GM18505 (cell line): ENCODE data around the gene BCO1.

Source experiments
- ATAC-seq: cut with Tn5 transposase; IDR thresholded peaks from one replicate; pipeline ENCODE4 v1.9.1; 2021; ENCODE audit not compliant: unreplicated experiment
- POLR2A ChIP-seq: IDR thresholded peaks from 4 replicates; pipeline ENCODE4 v1.6.1; 2011; ENCODE audit warnings: borderline replicate concordance; ENCODE audit not compliant: insufficient read depth, insufficient read length; ENCODE audit errors: extremely low read depth

The BCO1 gene, protein sequence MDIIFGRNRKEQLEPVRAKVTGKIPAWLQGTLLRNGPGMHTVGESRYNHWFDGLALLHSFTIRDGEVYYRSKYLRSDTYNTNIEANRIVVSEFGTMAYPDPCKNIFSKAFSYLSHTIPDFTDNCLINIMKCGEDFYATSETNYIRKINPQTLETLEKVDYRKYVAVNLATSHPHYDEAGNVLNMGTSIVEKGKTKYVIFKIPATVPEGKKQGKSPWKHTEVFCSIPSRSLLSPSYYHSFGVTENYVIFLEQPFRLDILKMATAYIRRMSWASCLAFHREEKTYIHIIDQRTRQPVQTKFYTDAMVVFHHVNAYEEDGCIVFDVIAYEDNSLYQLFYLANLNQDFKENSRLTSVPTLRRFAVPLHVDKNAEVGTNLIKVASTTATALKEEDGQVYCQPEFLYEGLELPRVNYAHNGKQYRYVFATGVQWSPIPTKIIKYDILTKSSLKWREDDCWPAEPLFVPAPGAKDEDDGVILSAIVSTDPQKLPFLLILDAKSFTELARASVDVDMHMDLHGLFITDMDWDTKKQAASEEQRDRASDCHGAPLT

DNA sequence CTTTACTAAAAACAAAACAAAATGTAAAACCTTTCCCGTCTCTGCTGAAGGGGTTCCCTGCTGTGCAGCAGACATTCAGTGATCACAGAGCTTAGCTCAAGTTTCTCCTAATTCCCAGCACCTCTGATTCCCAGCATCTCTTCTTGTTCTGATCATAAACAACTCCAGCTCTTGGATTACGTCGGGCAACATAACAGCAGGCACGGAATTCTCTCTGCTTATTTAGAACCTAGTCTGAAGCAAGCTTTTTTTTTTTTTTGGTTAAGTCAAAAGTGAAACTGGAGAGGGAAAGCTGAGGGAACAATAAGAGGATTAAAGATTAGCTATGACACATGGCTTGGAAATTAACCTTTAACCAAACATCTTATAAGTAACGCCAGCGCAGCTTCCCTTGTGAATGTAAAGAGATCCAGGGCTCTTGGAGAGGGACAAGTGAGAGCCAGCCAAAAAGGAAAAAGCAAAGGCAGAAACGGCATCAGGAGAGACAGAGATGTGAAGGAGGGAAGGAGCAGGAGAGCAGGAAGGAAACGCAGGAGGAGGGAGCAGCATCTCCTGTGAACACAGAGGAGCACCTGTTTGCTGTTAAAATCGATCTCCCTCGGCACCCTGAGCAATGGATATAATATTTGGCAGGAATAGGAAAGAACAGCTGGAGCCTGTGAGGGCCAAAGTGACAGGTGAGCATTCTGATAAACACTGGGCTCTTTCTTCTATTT is at the start of gene BCO1:
Gene BCO1, plus strand, starts transcription at position 394 of the 716 bp plus-strand sequence. Its CDS starts 220 bp downstream, at position 614.
- TF ChIP-seq POLR2A = no peak
- ATAC-seq = no peak

DNA sequence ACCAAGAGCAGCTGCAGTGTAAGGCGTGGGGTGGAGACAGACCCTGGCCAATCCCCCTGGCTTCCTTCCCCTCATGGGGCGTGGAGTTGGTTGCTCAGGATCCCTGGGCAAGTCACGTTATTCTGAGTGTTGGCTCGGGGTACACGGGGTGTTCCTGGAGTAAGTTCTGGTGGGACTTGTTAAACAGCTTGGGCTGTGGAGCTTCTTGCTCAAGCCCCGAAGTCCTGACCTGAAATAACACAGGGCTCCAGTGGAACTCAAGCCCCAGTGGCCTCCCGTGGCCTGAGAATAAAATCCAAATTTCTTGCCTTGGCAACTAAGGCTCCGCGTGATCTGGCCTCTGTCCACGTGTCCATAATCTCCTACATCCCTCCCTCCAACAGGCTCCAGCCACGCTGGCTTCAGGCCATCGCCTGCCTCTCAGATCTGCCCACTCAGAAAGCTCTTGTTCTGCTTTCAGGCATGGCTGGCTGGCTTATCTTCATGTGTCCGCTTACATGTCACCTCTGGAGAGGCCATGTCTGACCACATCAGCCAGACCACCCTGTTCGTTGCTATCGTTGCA is 49.3 kb upstream of the BCO1 start:
- no peak for TF ChIP-seq POLR2A
- no peak for ATAC-seq

DNA sequence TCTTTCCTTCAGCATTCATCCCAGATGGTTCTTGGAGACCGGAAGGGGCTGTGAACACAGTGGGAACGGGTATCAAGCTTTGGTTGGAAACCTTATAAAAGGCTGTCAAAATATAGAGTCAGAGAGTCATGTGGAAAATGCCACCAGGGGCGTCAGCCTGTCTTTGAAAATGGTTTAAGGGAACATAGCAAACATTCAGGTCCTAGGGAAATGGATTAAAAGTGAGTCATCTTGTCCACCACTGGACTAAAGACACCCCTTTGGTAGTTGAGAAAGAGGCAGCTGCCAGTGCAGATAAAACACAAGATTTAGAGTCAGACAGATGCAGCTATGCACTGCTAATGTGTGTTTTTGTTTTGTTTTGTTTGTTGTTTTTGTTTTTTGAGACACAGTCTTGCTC is 47.8 kb upstream of the BCO1 start:
- TF ChIP-seq POLR2A = no peak
- ATAC-seq = no peak

- no peak for ATAC-seq
- TF ChIP-seq POLR2A = no peak
Measured at GRCh38 chr16:81195885-81196534, 42.5 kb upstream of the BCO1 start.

DNA sequence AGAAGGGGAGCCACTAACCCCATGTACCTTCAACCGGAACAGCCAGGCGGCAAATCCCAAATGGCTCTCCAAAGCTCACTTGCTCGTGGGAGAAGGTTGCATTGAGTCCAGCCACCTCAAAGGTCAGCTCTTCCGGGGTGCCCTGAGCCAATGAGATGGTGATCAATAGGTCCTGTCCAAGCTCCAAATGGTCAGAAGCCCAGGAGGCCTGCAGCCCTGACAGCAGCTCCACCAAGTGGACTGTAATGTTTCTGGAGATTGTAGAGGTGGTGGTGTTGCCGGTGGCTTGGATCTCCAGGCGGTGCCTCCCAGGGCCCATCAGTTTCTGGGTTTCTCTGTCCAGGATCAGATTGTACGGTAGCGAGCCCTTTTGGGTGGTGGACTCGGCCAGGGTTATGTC is 39.9 kb upstream of the BCO1 start:
- no peak for ATAC-seq

GRCh38 chr16:81201267-81201666 is 37.2 kb upstream of the BCO1 start:
- no peak for TF ChIP-seq POLR2A
- no peak for ATAC-seq

More for the DNA sequence above, 39.9 kb upstream of the BCO1 start:
- TF ChIP-seq POLR2A = no peak

DNA sequence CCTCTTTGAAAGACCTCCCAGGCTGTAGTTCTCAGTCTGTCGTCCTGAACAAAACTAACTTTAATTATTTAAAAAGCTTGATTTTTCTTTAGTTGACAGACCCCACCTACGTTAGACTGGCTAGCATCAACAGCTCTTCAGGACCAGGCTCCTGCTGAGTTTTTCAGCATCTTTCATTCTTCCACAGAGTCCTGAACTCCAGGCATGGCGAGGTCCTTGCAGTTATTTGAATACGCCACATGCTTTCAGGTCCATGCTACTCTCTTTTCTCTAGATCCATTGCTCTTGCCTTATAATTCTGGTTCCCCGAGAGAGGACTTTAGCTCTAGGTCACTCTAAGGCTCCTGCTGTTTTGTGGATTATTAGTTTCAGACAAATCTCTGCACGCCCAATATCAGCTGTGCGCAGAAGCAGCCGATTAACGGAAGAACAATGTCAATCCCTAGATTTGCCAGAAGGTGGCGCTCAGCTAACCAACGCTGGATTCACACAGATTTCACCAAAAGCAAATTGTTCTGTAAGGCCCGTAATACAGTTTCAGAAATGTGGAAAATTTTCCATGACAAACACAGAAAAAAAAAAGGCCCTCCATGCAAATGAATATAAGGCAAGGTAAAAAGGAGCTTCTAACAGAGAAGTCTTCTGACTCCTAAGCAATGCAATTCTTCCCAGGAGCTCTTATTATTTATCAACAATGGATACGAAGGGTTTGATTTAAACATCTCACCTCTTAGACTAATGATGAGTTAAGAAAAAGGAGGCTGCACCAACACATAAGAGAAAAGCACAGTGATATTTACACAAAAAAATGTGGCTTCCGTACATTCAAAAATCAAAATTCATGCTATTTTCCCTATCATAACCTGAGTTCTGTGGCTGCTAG is 33.5 kb upstream of the BCO1 start:
- no peak for TF ChIP-seq POLR2A
- no peak for ATAC-seq

DNA sequence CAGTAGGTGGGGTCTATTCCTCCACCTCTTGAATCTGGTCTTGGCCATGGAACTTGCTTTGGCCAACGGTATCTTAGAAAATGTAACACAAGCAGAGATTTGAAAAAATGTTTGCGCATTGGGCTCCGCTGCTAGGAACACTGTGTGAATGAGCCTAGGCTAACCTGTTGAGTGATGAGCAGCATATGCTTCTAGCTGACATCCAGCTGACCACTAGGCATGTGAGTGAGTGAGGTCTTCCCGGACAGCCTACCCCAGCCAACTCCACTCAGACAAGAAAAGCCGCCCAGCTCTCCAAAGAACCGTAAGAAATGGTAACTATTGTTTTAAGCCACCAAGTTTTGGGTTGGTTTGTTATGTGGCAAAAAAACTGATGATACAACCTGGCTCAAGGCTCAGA is 31.4 kb upstream of the BCO1 start:
- TF ChIP-seq POLR2A = no peak
- no peak for ATAC-seq

DNA sequence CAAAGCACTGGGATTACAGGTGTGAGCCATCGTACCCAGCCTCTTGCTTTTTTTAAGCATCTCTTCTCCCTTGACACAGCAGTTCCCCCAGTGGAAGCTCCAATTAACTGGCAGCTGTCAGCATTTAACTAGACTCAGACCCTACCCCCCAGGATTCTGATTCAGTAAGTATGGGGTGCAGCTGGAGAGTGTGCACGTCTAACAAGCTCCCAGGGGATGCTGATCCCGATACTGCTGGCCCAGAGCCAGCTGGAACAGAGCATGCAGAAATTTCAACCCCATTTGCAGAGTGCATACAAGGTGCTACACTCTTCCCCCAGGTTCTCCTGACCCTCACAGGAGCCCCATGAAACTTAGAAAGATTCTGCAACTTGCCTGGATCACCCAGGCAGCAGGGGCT is 27.7 kb upstream of the BCO1 start:
- no peak for TF ChIP-seq POLR2A
- no peak for ATAC-seq

GRCh38 chr16:81212830-81213465 is 25.5 kb upstream of the BCO1 start:
- ATAC-seq = no peak
- TF ChIP-seq POLR2A = no peak

DNA sequence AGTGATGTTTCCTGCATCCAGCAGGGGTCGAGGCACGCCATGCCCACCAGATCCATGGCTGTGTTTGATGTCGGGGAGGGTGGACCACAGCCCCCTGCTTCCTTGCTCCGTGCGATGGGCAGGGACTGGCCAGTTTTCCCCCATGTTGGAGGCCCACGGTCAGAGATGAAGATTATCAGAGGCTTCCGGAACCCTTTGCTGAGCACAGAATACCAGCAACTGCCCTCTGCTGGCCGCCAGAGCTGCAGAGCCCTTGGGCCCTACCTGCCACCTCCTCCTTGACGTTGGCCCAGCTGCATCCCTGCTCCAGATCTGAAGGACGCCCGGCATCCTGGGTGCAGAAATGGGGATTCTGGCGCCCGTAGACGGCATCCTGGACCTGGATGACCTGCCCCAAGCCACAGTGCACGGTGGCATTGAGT is 23.7 kb upstream of the BCO1 start:
- no peak for ATAC-seq

GRCh38 chr16:81216114-81216513 is 22.4 kb upstream of the BCO1 start:
- ATAC-seq = no peak
- TF ChIP-seq POLR2A = no peak

More for the DNA sequence above, 23.7 kb upstream of the BCO1 start:
- no peak for TF ChIP-seq POLR2A

DNA sequence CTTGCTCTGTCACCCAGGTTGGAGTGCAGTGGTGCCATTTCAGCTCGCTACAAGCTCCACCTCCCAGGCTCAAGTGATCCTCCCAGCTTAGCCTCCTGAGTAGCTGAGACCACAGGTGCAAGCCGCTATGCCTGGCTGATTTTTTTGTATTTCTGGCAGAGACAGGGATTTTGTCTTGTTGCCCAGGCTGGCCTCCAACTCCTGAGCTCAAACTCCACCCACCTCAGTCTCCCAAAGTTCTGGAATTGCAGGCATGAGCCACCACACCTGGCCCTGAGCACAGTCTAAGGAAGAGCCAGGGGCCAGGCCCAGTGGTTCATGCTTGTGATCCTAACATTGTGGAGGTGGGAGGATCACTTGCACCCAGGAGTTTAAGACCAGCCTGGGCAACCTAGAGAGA is 21.8 kb upstream of the BCO1 start:
- TF ChIP-seq POLR2A = no peak
- no peak for ATAC-seq

DNA sequence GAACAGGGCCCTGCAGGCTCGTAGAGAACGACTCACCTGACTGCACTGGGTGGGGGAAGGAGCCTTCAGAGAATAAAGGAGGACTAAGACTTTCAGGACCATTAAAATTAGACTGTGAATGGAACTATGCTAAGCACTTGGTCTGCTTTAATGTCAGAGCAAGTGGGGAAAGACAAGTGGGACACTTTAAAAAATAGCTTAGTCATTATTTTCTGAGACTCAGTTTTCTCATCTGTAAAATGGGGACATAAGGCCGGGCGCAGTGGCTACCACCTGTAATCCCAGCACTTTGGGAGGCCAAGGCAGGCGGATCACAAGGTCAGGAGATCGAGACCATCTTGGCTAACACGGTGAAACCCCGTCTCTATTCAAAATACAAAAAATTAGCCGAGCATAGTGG is 19.3 kb upstream of the BCO1 start:
- no peak for ATAC-seq
- no peak for TF ChIP-seq POLR2A
